Measurements from ENCODE around the gene PES1. TPM values are rescaled to one million over a fixed set of nuclear protein-coding genes. Genes with fewer than 3 reads are reported as not detected.

The PES1 gene
- total and polyA plus RNA-seq, 2 donors (not counting 3 experiments of a cell fraction or from before 2014, with no cell fraction given) = 110 to 135 TPM

- ChIA-PET CTCF (interaction anchor here (1.3 to 1.5 kb wide), 3 partner anchors 10 to 40 kb away, joined by 3 read pairs; no protein-coding TSS in a partner anchor), POLR2A (no interaction called here)
- TF ChIP-seq MYC (IDR thresholded peaks at IDR 0.05; ENCODE audit: low read depth, low read length) (no peak), GATA2 (IDR thresholded peaks at IDR 0.05; ENCODE audit: insufficient read depth, insufficient read length, low read depth, low read length) (no peak), MAX (IDR thresholded peaks at IDR 0.05; ENCODE audit: insufficient read depth, insufficient read length) (no peak), FOS (IDR thresholded peaks at IDR 0.05; ENCODE audit: borderline replicate concordance, insufficient read depth, low read length) (no peak), POLR2A (IDR thresholded peaks at IDR 0.05; ENCODE audit: low read depth, low read length) (no peak), POLR2AphosphoS5 (IDR thresholded peaks at IDR 0.05; ENCODE audit: insufficient read depth, low read depth, low read length) (no peak), JUN (IDR thresholded peaks at IDR 0.05; ENCODE audit: borderline replicate concordance, insufficient read depth, insufficient read length, low read depth) (no peak), EZH2 (IDR thresholded peaks at IDR 0.05; ENCODE audit: borderline replicate concordance, low read depth, low read length, severe bottlenecking) (no peak)
- TF ChIP-seq, protein P1, sequence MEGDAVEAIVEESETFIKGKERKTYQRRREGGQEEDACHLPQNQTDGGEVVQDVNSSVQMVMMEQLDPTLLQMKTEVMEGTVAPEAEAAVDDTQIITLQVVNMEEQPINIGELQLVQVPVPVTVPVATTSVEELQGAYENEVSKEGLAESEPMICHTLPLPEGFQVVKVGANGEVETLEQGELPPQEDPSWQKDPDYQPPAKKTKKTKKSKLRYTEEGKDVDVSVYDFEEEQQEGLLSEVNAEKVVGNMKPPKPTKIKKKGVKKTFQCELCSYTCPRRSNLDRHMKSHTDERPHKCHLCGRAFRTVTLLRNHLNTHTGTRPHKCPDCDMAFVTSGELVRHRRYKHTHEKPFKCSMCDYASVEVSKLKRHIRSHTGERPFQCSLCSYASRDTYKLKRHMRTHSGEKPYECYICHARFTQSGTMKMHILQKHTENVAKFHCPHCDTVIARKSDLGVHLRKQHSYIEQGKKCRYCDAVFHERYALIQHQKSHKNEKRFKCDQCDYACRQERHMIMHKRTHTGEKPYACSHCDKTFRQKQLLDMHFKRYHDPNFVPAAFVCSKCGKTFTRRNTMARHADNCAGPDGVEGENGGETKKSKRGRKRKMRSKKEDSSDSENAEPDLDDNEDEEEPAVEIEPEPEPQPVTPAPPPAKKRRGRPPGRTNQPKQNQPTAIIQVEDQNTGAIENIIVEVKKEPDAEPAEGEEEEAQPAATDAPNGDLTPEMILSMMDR (IDR thresholded peaks at IDR 0.05; ENCODE audit: extremely low read depth in 1 of 2, insufficient read depth in 1 of 2, low read depth in 1 of 2, low read length in 2 of 2) = no peak
- dilution Hi-C loops (cut with MboI; ENCODE audit: extremely low pct_ligation_motif_present, low sequenced_read_pairs) (no loop called here), intact Hi-C loops (cut with micrococcal nuclease) (no loop called here)
- no TSS peak for BruUV-seq (replicated peaks)
- Histone ChIP-seq H2AFZ (ENCODE audit: low read depth, low read length) (no peak overlapping the region), H3K9me1 (replicated peaks; ENCODE audit: control insufficient read depth, extremely low read depth, insufficient read depth, low read length) (no peaks in the 10 kb centered on the region), H3K9ac (replicated peaks; ENCODE audit: extremely low read depth, insufficient read depth, low read length) (no peak overlapping the region), H4K20me1 (replicated peaks; ENCODE audit: control insufficient read depth, extremely low read depth, insufficient read depth, low read length) (no peaks in the 10 kb centered on the region), H3K27ac (ENCODE audit: insufficient read depth, low read depth, low read length) (no peak overlapping the region), H3K36me3 (ENCODE audit: control insufficient read depth in 2 of 2, extremely low read depth in 1 of 2, insufficient read depth in 2 of 2, low read length in 2 of 2) (no peaks in the 10 kb centered on the region), H3K9me3 (replicated peaks; ENCODE audit: control insufficient read depth, insufficient read depth, low read length) (no peaks in the 10 kb centered on the region), H3K4me1 (ENCODE audit: control insufficient read depth, extremely low read depth, insufficient read depth, low read length) (no peaks in the 10 kb centered on the region), H3K4me3 (replicated peaks in 1 of 3; ENCODE audit: insufficient read depth in 1 of 3, low read depth in 1 of 3, low read length in 3 of 3) (no peak overlapping the region), H3K27me3 (ENCODE audit: control insufficient read depth in 2 of 2, insufficient read depth in 2 of 2, low read length in 2 of 2) (peaks cover 0 to 5% of the 10 kb centered on the region in 2 experiments), H3K79me2 (ENCODE audit: control insufficient read depth, insufficient read depth, low read length) (no peaks in the 10 kb centered on the region), H3K4me2 (ENCODE audit: insufficient read depth, low read length) (no peak overlapping the region)
- no peak for FAIRE-seq
- DNase-seq (ENCODE audit: low read depth, low spot score) = no peak
Measured at GRCh38 chr22:30566125-30566524, 25.6 kb downstream of the PES1 start.

Measured in endothelial cell of umbilical vein (primary cell).